ENCODE measurements around the gene TNC.

Gene TNC

DNA sequence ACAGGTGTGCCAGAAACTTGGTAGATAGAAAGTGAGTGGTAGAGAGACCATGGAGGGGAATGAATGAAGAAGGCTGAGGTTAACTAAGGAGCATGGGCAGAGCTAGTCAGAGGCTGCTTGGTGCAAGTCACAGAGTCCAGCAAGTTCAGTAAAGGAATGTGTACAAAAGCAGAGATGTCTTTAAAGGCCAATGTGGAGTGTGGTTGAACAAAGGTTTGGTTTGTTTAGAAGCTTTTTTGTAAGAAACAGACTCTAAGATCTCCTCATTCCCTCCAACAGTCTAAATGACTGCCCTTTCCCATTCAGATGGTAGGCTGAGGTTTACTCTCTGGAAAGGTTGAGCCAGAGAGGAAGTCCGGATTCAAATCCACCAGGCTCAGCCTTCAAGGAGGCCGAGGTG, 84.2 kb downstream of the TNC start:
- no peak overlapping the region for H3K27ac ChIP-seq (ENCODE audit: poor library complexity, severe bottlenecking)
- no peaks in the 10 kb centered on the region for H3K27me3 ChIP-seq (ENCODE audit: insufficient read depth, poor library complexity, severe bottlenecking)
- DNase-seq (ENCODE audit: low spot score) (no peak), ATAC-seq (ENCODE audit: low read depth) (no peak)
- H3K36me3 ChIP-seq (ENCODE audit: low read depth), result peaks cover 40% of the 10 kb centered on the region
- H3K4me3 ChIP-seq (ENCODE audit: severe bottlenecking), result no peak overlapping the region
- no peaks in the 10 kb centered on the region for H3K9me3 ChIP-seq (ENCODE audit: severe bottlenecking)
- TF ChIP-seq, protein P1, sequence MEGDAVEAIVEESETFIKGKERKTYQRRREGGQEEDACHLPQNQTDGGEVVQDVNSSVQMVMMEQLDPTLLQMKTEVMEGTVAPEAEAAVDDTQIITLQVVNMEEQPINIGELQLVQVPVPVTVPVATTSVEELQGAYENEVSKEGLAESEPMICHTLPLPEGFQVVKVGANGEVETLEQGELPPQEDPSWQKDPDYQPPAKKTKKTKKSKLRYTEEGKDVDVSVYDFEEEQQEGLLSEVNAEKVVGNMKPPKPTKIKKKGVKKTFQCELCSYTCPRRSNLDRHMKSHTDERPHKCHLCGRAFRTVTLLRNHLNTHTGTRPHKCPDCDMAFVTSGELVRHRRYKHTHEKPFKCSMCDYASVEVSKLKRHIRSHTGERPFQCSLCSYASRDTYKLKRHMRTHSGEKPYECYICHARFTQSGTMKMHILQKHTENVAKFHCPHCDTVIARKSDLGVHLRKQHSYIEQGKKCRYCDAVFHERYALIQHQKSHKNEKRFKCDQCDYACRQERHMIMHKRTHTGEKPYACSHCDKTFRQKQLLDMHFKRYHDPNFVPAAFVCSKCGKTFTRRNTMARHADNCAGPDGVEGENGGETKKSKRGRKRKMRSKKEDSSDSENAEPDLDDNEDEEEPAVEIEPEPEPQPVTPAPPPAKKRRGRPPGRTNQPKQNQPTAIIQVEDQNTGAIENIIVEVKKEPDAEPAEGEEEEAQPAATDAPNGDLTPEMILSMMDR (IDR thresholded peaks at IDR 0.05; ENCODE audit: poor library complexity, severe bottlenecking), result no peak
- H3K4me1 ChIP-seq (ENCODE audit: insufficient read depth, poor library complexity, severe bottlenecking), result peaks cover 29% of the 10 kb centered on the region

DNA sequence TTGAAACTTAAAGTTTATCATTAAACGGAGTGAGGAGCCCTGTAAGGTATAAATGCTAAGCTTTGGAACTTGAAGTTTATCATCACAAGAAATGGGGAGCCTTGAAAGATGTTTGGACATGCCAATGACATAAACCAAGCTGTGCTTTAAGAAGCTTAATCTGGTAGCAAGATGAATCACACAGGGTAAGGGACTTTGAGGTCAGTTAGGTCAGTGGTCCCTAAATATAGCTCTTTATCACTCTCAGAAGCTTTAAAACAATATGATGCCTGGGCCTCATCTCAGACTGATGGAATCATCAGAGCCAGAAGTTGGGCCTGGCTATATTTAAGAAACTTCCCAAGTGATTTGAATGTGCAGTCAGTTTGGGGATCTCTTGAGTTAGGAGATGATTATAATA, 85.7 kb downstream of the TNC start:
- Histone ChIP-seq H3K36me3 (ENCODE audit: low read depth) (peaks cover 40% of the 10 kb centered on the region), H3K27me3 (ENCODE audit: insufficient read depth, poor library complexity, severe bottlenecking) (no peaks in the 10 kb centered on the region), H3K4me1 (ENCODE audit: insufficient read depth, poor library complexity, severe bottlenecking) (peaks cover 29% of the 10 kb centered on the region), H3K27ac (ENCODE audit: poor library complexity, severe bottlenecking) (no peak overlapping the region), H3K9me3 (ENCODE audit: severe bottlenecking) (no peaks in the 10 kb centered on the region), H3K4me3 (ENCODE audit: severe bottlenecking) (no peak overlapping the region)
- ATAC-seq (ENCODE audit: low read depth), result no peak
- DNase-seq (ENCODE audit: low spot score), result no peak
- TF ChIP-seq, protein P1 (IDR thresholded peaks at IDR 0.05; ENCODE audit: poor library complexity, severe bottlenecking), result no peak

DNA sequence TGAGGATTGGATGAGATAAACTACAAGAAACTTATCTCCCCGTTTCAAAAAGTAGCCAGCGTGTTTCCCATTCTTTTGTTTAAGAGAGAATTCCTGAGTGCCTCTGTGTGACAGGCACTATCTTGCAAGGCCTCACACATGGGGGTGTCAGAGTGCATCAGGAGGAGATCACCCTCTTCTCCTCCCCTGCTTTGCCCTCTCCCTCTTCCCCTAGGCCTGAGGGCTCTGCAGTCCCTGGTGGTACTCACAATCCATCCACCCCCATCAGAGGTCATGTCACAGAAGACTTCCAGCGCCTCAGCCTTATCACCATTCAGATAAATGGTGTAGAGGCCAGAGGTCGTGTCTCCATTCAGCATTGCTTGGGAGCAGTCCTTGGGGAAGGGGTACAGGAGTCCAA, 88.0 kb downstream of the TNC start:
- TF ChIP-seq, protein P1 (IDR thresholded peaks at IDR 0.05; ENCODE audit: poor library complexity, severe bottlenecking), result no peak
- Histone ChIP-seq H3K4me3 (ENCODE audit: severe bottlenecking) (no peak overlapping the region), H3K27ac (ENCODE audit: poor library complexity, severe bottlenecking) (no peak overlapping the region), H3K36me3 (ENCODE audit: low read depth) (peaks cover 30% of the 10 kb centered on the region), H3K9me3 (ENCODE audit: severe bottlenecking) (no peaks in the 10 kb centered on the region), H3K4me1 (ENCODE audit: insufficient read depth, poor library complexity, severe bottlenecking) (peaks cover 6% of the 10 kb centered on the region), H3K27me3 (ENCODE audit: insufficient read depth, poor library complexity, severe bottlenecking) (no peaks in the 10 kb centered on the region)
- DNase-seq (ENCODE audit: low spot score), result no peak
- no peak for ATAC-seq (ENCODE audit: low read depth)

DNA sequence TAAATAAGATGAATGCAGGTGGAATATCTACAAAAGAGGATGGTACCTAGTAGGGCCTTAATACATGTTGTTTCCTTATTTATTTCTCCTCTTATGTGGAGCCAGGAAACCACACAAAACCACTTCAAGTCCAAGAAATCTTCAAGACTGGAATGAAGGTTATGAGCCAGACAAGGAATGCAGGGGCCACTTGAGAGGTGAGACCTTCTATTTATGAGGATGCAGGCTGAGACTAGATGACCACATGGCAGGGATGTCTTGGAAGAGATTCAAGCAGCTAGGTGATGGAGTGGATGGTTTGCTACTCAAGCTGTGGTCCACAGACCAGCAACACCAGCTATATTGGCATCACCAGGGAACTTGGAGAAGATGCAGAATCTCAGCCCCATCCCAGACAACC, 92.2 kb downstream of the TNC start:
- H3K27ac ChIP-seq (ENCODE audit: poor library complexity, severe bottlenecking), result no peak overlapping the region
- H3K27me3 ChIP-seq (ENCODE audit: insufficient read depth, poor library complexity, severe bottlenecking), result no peaks in the 10 kb centered on the region
- peaks cover 20% of the 10 kb centered on the region for H3K36me3 ChIP-seq (ENCODE audit: low read depth)
- TF ChIP-seq, protein P1 (IDR thresholded peaks at IDR 0.05; ENCODE audit: poor library complexity, severe bottlenecking), result no peak
- no peak overlapping the region for H3K4me3 ChIP-seq (ENCODE audit: severe bottlenecking)
- no peaks in the 10 kb centered on the region for H3K4me1 ChIP-seq (ENCODE audit: insufficient read depth, poor library complexity, severe bottlenecking)
- no peaks in the 10 kb centered on the region for H3K9me3 ChIP-seq (ENCODE audit: severe bottlenecking)
- ATAC-seq (ENCODE audit: low read depth) (no peak), DNase-seq (ENCODE audit: low spot score) (no peak)

DNA sequence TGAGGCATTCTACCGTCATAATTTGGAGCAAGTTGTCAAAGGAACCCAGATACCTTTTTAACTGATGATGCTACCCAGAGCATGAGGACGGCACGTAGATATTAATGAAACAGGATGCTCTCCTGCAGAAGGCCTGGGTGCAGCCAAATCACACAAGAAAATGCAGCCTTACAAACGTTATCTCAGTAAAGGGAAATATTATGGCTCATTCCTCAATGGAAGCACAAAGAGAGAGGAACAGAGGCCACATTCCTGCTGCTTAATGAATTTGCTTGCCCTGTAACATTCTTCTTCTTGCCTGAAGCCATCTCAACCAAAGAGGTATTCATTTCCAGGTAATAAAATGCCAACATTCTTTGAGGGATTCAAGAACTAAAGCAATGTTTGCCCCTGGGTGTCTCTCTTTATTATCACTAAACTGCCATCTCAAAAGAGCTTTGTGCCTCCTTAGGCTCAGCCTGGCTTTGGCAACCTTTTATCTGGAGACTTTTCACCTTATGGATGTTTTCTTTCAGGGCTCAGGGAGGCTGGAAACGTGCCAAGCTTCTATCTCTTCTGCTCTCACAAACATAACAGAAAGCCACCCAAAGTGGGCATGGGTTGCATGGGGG, 92.9 kb downstream of the TNC start:
- TF ChIP-seq, protein P1 (IDR thresholded peaks at IDR 0.05; ENCODE audit: poor library complexity, severe bottlenecking), result no peak
- H3K36me3 ChIP-seq (ENCODE audit: low read depth), result peaks cover 13% of the 10 kb centered on the region

More for the DNA sequence above, 92.9 kb downstream of the TNC start:
- H3K27ac ChIP-seq (ENCODE audit: poor library complexity, severe bottlenecking), result no peak overlapping the region
- H3K4me3 ChIP-seq (ENCODE audit: severe bottlenecking), result no peak overlapping the region
- H3K9me3 ChIP-seq (ENCODE audit: severe bottlenecking), result no peaks in the 10 kb centered on the region
- ATAC-seq (ENCODE audit: low read depth) (no peak), DNase-seq (ENCODE audit: low spot score) (no peak)
- H3K27me3 ChIP-seq (ENCODE audit: insufficient read depth, poor library complexity, severe bottlenecking), result no peaks in the 10 kb centered on the region
- H3K4me1 ChIP-seq (ENCODE audit: insufficient read depth, poor library complexity, severe bottlenecking), result no peaks in the 10 kb centered on the region
